Stimulated activated CD4-positive, alpha-beta T cell treated with anti-CD3 and anti-CD28 coated beads, Interleukin-12 subunit alpha, Interleukin-12 subunit beta, amount 100 ng/mL, for 24 hours (primary cell): ENCODE measurements around the gene GAS2L1.

ENCODE experiments used
- DNase-seq, 2 experiments: peaks; one replicate each; pipeline ENCODE4 v3.0.0-alpha.2; 2020; ENCODE audit warnings: low read depth in 2 of 2

The GAS2L1 gene

DNA sequence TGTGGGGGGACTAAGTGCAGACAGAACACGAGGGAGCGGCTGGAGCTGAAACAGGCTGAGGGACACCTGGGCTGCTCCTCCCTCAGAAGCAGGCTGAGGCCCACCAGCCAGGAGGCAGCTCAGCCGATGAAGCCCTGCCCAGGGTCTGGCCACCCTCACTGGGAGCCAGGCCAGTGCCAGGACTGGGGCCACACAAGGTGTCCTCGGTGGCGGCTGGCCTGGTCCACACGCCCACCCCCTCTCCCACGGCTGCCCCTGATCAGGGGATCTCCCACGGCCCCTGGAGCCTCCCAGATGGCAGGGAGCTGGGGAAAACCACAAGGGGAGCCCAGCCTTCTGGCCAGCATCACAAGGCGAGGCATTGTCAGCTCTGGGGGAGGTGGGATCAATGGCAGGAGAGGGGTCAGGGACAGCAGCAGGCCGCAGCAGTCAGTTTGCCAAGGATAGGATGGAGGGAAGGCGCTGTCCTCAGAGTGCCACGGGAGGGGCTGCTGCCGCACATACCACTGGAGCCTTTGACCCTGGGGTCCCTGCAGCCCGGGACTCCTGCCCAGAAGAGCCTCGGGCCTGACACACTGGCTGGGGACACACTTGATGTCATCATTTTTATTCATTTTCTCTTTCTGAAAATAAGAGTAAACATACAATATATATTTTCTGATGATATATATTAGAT lies 20.8 kb downstream of the GAS2L1 start:
- no peak for DNase-seq

DNA sequence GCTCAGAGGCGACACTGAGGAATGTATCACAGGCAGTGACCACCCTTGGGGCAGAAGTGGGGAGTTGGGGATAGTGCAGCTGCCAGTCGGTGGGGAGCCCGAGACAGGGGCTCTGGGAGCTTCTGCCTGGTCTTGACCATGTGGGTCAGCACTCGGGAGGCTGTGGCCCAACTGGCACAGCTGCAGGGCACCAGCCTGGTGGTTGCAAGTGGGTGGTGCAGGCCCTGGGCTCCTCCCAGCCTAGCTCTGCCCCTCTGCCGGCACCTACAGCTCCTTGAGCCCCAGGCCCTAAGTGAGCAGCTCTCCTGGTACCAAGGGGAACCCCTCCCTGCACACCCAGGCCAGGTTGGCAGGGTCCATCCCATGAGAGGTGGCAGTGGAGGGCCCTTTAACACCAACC lies 21.6 kb downstream of the GAS2L1 start:
- no peak for DNase-seq

DNA sequence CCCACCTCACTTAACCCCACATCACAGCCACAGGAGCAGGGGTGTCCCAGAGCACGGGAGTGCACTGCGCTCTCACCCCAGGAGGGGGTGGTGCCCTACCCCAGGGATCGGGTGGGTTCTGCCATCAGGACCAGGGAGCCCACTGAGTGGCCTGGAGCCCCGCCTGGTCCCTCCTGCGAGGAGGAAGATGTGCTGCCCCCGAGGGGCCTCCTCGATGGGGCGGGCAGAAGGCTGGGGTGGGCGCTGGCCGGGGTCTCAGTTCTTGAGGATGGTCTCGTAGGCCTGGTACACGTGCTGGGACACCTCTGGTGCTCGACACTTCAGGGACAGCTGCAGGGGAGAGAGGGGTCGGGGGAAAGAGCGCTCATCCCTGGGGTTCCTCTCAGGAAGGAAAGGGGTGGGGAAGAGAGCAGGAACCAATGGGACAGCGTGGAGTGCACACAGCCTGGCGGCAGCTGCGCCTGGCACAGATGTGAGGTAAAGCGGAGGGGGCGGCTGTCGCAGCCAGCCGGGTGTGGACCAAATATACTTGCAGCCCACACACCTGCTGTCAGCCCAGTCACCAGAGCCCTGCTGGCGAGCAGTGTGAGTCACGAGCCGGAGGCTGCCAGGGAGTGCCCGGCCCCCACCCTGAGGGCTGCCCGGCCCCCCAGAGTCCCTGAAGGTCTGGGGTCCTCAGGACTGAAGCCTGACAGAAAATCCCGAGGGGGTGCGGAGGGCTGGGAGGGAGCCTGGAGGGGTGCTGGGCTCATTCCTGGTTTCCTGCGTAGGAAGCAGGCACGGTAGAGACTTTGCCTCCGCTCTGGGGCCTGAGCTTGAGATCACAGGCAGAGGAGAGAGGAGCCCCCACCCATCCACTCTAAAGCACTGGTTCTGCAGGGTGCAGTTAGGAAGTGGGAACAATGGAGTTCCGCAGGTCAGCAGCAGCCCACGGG lies 22.4 kb downstream of the GAS2L1 start:
- DNase-seq, result no peak

DNA sequence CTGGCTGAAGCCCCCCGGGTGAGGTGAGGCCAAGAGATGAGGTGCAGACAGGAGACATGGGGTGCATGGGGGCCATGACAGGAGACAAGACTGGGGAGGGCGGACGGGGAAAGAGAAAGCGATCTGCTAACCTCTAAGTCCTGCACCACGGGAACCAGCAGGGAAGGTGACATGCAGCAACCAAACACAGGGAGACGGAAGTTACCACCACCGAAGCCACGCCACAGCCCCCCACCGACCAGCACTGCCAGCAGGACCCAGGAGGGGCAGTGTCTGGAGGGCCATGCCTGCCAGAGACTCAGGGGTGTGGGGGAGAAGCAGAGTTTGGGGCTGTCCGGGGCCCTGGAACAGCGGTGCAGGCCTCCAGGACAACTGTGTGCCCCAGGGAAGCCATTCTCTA lies 23.1 kb downstream of the GAS2L1 start:
- no peak for DNase-seq

DNA sequence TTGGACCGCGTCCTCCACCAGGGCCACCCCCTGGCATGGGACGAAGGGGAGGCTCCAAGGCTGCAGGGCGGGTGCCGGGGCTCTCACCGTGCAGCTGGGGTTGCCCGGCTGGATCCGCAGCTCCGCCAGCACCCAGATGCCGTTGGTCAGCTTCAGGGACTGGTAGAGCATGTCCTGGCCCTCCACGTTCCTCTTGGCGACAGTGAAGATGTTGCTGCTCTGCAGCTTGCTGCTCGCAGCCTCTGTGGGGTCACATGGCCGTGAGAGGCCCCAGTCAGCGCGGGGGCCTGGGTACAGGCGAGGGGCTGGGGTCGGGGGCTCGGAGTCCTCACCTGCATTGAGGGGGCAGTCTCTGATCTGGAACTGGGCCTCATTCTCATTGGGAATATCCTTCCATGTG lies 23.8 kb downstream of the GAS2L1 start:
- no peak for DNase-seq

DNA sequence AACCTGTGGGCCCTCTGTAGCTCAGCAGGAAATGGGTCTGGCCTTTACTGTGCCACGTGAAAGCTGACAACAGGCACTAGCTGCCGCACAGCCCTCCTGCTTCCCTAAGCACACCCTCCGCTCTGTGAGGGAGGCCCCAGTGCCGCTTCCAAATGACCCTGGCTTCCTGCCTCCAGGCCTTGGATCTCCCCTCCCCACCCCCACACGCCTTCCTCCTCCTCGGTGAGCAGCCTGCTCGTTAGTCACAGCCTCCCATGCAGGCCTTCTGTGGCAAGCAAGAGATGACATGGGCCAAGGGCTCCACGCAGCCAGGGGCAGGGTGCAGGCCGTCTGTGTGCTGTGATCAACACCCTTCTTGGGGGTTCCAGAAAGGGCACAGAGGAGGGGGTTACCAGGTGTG lies 24.3 kb downstream of the GAS2L1 start:
- DNase-seq, result no peak

DNA sequence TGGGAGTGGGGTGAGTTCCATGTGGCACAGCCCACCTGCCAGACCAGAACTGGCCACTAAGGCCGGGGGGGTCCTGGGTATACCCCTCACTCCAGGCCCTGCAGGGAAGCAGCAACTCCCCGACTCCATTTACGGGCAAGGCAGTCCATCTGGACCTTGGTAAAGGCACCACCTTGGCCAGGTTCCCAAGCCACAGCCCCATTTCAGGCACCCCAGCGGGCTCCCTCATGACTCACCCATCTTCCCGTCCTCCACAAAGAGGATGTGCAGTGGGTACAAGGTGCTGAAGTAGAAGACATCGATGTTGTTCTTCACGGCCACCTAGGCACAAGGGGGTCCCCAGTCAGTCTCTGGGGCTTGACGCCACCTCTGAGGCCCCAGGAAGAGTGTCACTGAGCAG lies 24.8 kb downstream of the GAS2L1 start:
- DNase-seq, result no peak

DNA sequence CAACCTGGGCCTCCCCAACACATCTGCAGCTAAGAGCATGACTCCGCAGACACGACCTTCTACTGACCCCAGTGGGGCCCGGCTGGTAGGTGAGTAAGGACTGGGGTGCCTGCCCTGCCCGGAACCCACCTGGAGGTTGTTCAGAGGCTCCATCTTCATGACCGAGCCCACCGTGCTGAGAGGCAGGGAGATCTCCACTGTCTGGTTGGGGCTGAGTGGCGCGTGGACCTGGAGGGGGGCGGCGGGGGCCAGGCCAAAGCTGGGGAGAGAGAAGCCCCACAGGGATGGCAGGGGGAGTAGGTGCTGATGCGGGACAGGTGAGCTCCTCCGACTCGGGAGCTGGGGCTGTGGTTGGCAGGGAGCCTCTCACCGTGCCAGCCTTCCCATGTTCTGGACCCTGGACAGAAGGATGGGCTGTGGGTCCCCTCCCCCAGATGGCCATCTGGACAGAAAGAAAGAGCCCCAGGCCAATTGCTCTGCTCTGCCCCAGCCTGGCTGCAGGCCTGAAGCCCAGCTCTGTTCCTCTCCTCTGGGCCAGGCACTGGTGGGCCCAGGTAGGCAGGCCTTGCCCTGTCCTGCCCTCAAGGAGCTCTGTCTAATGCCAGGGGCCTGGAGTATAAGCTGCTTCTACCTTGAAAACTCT lies 25.3 kb downstream of the GAS2L1 start:
- no peak for DNase-seq

DNA sequence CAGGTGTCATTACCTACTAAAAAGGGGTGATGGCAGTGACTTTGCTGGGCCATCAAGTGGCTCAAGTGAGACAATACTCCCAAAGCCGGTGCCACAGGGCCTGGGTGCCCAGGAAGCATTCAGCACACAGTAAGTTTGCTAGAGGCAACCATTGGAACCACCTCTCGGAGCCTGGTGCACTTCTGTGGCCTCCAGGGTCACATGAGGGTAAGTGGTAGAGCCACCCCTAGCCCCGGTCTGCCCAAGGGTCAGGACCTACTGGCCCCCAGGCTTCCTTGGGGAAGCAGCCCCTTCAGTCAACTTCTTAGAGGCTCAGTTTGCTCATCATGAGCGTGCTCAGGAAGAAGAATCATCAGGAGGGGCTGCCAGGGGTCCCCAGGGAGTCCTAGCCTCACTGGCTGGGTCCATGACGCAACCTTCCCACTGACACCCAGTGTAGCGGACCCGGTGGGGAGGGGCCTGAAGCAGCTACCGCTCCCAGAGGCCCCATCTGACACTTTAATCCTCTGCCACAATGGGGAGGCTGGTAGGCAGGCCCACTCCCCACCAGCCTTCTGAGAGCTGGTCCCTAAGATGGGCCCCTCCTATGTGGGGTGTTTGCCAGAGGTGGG lies 26.5 kb downstream of the GAS2L1 start:
- no peak for DNase-seq

DNA sequence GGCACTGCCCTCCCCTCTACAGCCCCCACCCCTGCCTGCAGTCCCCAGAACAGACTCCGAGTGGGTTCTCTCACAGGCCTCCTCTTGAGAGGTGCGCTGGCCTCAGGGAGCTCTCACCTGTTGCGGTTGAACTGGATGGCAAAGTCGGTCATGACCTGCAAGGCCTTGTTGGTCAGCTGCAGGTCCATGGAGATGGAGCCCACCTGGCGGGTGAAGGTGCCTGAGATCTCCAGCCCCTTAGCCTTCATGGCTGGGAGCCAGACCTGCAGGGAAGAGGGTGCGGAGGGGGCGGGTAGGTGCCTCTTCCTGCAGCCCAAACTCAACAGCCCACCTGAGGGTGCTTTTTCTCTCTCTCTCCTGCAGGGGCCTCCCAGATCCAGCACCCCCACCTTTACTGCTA lies 27.7 kb downstream of the GAS2L1 start:
- DNase-seq, result no peak

DNA sequence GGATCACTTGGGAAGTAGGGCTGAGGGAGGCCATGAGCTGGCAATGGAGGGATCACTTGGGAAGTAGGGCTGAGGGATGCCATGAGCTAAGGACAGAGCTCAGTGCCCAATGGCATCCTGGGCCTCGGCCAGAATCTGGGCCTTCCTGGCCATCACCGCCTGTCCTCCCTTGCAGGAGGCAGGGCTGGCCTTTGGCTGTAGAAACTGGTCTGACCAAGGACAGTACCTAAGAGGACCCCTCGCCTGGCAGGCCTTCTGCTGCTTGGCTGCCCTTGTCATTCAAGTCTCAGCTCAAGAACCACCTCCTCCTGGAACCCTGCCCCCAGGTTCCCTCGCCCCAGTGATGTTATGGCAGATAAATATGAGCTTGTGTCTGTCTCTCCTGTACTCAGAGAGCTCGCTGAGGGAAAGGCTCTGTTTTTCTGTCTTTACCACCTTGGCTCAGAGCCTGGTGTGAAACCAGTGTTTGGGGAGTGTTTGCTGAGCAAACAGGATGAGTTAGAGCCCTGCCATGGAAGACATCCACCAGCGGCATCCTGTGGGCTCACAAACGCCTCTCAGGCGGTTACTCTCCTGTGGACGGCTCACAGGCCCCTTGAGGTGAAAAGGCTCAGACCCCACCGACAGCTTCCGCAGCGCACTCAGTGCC lies 28.4 kb downstream of the GAS2L1 start:
- no peak for DNase-seq

DNA sequence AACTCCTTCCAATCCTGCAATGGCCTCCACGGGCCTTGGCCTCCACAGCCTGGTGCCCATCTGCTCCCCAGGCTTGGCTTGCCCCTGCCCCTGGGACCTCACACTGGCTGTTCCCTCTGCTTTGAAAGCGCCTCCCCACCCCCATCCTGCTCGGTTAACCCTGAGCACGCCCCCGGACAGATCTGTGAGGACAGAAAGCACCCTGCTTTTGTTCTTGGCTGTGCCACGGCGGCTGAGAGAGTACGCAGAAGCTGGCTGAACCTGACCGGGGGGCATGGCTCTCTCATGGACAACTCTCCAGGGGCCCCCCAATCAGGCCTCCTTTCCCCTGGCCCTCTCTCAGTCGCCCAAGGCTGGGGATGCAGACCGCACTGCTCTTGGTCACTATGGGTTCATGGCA lies 29.2 kb downstream of the GAS2L1 start:
- DNase-seq, result no peak

DNA sequence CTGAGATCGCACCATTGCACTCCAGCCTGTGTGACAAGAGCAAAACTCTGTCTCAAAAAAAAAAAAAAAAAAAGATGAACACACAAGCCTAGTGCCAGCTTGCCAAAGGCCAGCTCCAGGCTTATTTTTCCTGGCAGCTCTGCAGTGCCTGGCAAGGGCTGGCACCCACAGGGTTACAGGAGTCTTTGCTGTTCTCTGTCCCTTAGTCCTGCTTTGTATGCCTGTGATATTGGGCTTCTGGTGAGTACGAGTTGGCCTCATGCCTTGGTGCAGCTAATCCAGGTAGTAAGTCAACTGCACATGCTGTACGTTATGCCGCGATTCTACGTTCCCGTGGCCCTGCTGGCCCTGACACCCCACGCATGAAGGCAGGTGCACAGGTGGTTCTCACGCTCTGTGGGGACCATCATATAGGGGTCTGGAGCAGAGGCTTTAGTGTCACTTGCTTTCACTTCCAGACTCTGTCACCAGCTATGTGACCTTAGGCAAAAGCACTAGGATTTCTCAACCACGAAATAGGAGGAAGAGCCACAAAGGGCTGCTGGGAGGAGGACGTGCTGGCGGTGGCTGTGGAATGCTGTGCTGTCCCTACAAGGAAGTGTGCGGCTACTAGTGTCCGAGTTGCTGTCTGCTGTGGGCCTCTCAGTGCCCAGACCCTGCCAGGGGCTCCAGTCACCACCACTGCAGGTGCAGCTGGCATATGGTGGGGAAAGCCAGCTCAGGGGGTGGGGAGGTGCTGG lies 30.5 kb downstream of the GAS2L1 start:
- DNase-seq, result no peak

DNA sequence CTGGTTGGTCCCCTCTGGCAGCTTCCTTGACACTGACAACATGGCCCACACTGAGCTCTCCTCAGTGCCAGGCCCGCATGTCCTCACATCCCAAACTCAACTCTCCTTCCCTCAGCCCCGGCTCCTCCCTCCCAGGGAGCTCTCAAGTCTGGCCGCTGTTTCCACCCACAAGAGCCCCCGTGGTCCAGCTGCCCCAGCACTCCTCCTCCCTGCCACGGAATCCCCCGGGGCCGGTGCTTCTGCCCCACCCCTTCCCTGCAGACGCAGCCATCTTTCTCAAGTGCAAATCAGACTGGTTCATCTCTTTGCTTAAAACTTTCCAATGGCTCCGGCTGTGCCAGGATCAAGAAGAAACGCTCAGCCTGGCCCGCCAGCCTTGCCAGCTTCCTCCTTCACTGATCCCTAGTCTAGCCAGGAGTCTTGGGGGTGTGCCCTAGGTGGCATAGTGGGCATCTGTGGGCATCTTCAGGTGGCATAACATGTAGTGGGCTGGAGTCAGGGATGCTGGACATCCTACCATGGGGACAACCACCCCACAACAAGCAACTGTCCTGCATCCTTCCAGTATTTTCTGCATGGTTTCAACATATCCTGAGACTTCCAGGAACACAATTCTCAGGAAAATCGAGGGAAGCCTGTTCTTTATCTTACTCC lies 31.3 kb downstream of the GAS2L1 start:
- DNase-seq, result no peak

DNA sequence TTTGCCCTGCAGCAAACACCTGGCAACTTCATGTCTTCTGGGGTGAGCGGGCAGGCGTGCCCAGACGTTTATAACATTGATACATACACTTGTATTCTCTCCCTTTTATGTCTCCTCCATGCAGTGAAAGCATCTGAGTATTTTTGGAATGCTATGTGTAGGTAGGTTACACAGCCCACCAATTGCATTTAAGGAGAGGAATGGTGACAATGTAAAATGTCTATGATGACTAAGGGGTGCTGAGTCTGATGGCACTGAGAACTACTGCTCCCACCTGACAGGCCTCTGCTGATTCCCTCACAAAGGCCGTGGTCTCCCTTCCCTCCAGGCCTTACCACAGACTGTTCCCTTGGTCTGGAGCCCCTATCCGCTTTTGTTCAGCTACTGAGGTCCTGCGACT lies 31.9 kb downstream of the GAS2L1 start:
- DNase-seq, result no peak

DNA sequence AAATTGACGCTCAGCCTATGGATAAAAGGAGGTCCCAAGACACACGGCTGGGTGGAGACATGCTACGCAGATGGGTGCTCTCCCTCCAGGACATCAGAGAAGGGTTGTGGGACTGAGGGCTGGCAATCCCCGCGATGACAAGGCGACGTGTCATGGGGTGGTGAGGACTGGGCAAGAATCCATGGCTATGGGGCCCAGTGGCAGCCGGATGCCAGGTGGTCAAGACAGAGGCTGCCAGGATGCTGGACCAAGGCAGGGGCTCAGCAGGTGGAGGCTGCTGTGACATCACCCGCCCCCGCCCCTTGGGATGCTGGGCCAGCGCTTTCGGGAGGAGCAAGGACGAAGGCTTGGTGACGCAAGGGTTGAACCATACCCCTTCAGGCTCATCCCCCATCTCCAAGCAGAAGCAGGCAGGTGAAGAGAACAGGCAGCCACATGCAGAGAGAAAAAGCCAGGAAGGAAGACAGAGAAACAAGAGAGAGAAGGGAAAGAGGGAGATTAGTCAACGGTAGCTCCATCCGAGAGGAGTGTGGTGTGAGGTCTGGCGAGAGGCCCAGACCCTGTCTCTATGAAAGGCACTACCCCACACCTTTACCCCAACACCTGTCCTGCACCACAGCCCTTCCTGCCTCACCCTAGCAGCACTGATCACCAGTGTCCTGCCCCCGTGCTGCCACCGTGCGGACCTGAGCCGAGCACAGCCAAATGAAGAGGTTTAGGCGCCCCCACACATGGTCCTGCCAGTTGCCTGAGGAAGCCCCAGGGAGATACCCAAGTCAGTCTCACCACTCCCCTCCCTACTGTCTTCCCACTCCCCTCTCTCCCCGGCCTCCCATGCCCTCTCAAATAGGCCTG lies 33.2 kb downstream of the GAS2L1 start:
- DNase-seq, result no peak

DNA sequence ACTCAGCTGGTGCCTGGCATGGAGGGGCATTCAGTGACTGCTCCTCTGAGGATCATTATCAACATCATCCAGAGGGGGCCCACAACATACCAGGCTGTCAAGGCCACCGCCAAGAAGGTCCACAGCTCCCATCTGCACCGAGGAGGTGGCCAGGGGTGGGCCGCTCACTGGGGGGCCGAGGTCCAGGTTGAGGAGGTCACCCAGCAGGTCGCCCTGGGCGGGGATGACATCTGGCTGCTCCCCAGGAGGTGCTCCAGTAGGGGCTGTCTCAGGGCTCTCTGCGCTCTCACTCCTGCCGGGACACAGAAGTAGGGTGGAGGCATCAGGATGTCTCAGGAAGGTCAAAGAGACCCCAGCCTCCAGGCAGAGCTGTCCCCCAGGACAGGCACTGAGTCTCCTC lies 34.1 kb downstream of the GAS2L1 start:
- no peak for DNase-seq

DNA sequence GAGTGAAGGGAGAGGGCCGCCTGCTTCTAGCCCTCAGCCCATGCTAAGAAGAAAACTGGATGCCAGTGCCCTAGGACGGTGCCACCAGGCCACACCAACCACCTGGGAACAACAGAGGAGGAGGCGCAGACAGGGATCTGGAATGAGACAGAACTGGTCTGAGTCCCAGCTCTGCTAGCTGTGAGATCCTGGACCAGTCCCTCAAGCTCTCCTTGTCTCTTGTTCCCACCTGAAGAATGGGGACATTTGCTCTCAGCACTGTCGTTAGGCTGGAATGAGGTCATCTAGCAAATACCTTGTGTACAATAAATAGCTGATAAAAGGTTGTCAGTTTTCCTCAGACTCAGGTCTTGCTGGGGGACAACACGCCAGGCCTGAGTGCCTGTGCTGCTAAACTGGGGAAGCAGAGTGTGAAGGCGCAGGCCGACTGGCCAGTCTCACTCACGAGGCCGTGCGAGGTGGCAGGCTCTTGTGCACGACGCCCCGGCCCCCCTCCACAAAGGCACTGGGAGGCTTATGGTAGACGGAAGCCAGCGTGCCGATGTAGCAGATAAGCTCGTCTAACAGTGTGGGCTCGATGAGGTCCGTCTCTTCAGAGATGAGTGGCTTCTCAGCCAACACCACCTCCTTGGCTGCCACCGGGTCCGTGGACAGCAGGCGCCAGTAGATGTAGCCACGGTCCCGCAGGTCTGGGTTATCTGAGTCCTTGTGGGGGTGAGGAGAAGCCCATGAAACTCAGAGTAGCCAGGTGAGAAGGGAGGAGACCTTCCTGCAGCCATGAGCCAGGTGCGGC lies 34.8 kb downstream of the GAS2L1 start:
- no peak for DNase-seq

DNA sequence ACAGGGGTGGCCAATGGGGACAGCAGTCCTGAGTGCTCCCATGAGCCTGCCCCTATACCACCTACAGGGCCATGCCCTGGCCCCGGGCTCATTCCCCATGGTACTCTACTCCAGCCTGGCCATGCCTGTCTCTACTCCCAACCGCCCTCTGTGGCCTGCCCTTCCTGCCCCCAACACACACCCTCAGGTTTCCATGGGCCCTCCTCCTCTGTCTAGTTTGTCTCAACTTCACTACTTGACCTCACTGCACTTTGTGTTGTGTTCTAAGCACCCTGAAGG lies 35.3 kb downstream of the GAS2L1 start:
- DNase-seq, result no peak
